Measurements from ENCODE around the gene OR10H3.
"Not testable (repeated sequence)": the region's sequence is repeated elsewhere in the genome, so short reads cannot be mapped to it uniquely, and the experiment has no call there.

OR10H3 gene

DNA sequence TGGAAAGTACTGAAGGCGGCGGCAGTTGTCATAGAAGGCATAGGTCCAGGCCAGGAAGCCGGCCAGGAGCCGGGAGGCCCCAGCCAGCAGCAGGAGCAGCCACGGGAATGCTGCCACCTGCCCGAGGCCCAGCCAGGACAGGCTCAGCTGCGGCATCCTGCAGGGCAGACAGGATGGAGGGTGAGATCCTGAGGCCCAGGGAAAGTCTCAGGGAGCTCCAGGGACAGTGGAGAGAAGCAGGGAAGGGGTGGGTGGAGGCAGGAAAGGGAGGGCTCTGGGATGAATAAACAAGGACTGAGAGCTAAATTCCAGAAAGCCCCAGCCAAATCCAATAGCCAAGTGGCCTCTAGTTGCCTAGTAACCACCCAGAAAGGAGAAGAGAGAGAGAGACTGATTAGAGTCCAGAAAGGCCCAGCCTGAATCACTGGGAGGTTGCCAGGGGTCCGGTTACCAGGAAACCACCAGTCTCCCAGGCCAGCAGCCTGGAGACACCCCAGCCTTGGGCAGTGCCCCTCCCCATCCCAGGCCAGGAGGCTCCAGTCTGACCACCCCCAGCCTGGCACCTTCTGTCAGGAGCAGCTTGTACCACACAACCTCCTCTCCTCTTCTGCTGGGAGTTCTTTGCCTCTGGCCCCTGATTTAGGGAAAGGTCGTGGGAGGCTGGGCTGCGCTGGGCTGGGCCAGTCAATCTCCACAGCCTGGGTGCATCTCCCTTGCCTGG is 42.1 kb downstream of the OR10H3 start:
- DNase-seq, result no peak

DNA sequence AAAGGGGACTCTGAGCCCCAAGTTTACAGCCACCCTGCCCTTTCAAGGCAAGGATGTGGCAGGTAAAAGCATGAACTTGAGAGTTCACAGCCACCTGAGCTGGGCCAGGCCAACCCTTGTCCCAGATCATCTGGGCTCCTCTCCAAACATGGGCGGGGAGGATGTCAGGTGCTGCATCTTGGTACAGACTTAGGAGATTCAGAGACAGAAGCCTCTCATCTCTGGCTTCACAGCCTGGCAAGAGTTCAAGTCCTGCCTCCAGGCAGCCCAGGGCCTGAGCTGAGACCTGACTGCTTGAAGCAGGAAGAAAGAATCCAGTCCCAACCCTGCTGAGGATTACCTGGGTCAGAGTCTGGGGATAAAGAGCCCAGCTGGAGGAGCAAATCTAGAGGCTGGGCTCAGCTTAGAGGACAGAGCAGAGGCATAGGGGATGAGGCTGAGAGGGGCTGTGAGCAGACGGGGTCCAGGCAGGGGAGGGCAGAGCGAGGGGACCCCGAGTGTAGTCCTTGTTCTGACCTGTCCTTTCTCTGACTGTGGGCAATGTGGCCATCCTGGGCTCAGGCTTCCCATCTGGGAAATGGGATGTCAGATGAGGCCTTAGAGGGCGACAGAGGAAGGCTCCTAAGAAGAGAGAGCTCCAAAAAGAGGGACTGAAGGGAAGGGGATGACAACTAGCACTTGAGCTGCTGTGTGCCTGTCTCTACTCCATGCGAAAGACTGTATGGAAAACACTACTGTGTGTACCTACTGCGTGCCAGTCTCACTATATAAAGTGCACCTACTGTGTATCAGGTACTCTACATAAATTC is 43.0 kb downstream of the OR10H3 start:
- no peak for DNase-seq

DNA sequence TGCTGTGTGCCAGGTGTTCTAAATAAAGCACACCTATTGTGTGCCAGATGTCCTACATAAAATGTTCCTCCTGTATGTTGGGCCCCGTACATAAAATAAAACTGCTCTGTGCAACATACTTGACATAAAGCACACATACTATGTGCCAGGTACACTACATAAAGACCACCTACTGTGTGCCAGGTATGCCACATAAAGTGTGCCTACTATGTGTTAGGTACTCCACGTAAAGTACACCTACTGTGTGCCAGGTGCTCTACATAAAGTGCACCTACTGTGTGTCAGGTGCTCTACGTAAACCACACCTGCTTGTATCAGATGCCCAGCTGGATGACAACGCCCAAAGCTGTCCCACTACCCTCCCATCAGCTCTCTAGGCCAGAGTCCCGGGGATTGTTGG is 43.9 kb downstream of the OR10H3 start:
- no peak for DNase-seq

DNA sequence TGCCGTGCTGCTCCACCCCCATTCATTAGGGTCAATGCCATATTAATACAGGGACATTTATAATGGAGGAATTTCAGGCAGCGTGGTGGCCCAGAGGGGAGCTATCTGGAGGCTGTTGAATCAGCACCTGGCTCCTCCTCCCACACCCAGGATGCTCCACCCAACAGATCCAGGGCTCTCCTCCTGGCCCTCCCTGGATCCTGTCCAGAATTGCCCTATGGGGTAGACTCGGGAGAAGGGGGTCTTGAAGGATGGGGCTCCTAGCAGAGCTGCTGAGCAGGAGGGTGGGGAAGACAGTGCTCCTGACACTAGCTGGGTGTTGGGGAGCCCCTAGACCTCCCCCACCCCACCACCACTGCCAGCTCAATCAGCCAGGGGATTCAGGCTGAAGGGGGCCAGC is 44.4 kb downstream of the OR10H3 start:
- no peak for DNase-seq

DNA sequence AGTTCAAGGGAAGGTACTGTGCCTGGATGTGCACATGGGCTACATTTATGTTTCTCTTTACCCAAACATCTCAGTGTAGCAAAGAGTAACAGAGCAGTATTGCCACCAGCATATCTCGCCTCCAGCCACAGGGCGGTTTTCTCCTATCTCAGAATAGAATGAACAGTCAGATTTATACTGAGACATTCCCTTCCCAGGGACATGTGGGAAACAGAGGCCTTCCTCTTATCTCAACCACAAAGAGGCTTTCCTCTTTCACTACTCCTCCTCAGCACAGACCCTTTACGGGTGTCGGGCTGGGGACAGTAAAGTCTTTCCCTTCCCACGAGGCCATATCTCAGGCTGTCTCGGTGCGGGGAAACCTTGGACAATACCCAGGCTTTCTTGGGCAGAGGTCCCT is 45.1 kb downstream of the OR10H3 start:
- not testable (repeated sequence) for DNase-seq

DNA sequence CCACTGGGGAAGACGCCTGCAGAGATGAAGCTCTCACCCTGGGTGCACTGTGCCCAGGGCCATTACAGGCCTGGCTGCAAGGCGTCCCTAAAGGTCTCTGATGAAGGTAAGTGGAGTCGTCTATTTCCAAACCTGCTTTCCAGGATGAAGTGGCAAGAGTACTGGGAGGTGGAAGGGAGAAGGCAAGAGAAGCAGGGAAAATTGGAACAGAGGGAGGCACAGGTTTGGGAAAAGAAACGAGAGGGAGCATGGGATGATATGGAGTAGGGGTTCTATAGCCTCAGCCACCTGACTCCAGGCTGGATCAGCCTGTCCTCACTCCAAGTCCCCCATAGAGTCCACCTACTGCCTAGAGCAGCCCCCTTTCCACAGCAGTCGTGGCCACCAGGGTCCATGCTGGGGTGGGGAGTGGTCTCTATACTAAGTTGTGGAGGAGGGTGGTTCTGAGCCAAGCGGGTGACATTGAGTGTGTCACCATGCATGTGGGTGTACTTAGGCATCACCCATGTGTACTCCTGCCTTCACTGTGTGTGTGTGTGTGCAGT is 49.9 kb downstream of the OR10H3 start, which contains the start of gene OR10H5:
Gene OR10H5, plus strand, starts transcription at position 51 of the 545 bp plus-strand sequence. CDS start 6,388 bp downstream, outside the sequence.
- DNase-seq, result no peak

DNA sequence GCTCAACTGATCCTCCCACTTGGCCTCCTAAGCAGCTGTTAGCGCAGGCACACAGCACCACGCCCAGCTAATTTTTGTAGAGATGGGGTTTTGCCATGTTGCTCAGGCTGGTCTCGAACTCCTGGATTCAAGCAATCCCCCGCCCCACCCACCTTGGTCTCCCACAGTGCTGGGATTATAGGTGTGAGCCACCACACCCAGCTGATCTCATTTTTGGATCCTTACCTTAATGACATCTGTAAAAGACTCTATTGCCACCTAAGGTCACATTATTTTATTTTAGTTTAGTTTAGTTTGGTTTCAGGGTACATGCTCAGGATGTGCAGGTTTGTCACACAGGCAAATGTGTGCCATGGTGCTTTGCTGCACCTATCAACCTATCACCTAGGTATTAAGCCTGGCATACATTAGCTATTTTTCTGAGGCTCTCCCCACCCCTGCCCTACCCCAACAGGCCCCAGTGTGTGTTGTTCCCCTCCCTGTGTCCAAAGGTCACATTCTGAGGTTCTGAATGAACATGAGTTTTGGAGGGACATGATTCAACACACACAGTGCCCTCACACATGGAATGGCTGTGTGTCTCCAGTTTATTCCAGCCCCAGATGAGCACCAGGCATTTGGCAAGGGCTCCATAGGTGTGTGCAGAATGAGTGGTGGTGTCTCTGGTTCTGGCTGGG is 50.9 kb downstream of the OR10H3 start:
- no peak for DNase-seq

DNA sequence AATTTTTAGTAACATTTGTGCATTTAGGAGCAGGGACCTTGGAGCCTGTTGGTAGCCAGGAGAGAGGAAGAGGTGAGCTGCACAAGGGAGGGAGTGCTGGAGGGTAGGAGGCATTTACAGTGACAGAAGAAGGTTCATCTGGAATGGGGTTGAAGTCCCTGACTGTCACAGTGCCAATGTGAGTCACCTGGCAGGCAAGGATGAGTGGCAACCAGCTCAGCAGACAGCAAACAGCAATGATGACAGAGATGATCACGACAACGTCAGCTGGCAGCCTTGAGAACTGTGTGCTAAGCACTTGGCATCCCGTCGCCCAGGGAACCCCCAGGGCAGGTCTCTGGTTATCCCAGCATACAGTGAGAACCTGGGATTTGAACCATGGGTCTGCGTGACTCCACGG is 52.3 kb downstream of the OR10H3 start:
- DNase-seq, result no peak

Data from stimulated activated CD4-positive, alpha-beta T cell treated with anti-CD3 and anti-CD28 coated beads, Interleukin-4, amount 100 ng/mL, for 4 hours (primary cell).